Esophagus muscularis mucosa (tissue), 4 donors: ENCODE data around the gene OTOS. TPM values are rescaled to one million over a fixed set of nuclear protein-coding genes. Genes with fewer than 3 reads are reported as not detected.

ENCODE experiments used
- DNase-seq: peaks from one replicate; pipeline ENCODE4 v3.0.0-alpha.2; 2017; ENCODE audit errors: extremely low spot score
- H3K27ac ChIP-seq, 4 donors: fragments of 200-600 bp; sonication (generic); replicated peaks in 1 of 4; 1 replicate in 3 of 4; 2 replicates in 1 of 4; pipeline ENCODE4 v1.5.1; 2016 to 2019; ENCODE audit warnings: mild to moderate bottlenecking in 1 of 4
- H3K27me3 ChIP-seq, 4 donors: fragments of 200-600 bp; sonication (generic); one replicate each; pipeline versions ENCODE4 v1.5.1 to v1.6.0; 2016 to 2019
- H3K36me3 ChIP-seq, 4 donors: fragments of 200-600 bp; sonication (generic); one replicate each; pipeline ENCODE4 v1.5.1; 2016 to 2019
- H3K4me1 ChIP-seq, 4 donors: fragments of 200-600 bp; sonication (generic); one replicate each; pipeline ENCODE4 v1.5.1; 2016 to 2019
- H3K4me3 ChIP-seq, 4 donors: fragments of 200-600 bp; sonication (generic); 1 replicate in 2 of 4; 2 replicates in 2 of 4; pipeline ENCODE4 v1.5.1; 2016 to 2019; ENCODE audit warnings: mild to moderate bottlenecking in 4 of 4, moderate library complexity in 1 of 4
- H3K9me3 ChIP-seq, 4 donors: fragments of 200-600 bp; sonication (generic); 1 replicate in 3 of 4; 2 replicates in 1 of 4; pipeline ENCODE4 v1.5.1; 2016 to 2019
- EP300 ChIP-seq: sonication (generic); formaldehyde crosslinking; IDR thresholded peaks from one replicate; pipeline ENCODE4 v1.6.1; 2017; ENCODE audit warnings: antibody characterized with exemption
- POLR2A ChIP-seq: fragments of 450-650 bp; IDR thresholded peaks from one replicate; pipeline ENCODE4 v1.6.1; 2017; ENCODE audit warnings: antibody characterized with exemption, moderate library complexity, mild to moderate bottlenecking, low read depth
- POLR2AphosphoS5 ChIP-seq, 2 donors: sonication (generic); formaldehyde crosslinking; IDR thresholded peaks; one replicate each; pipeline ENCODE4 v1.6.1; 2017; ENCODE audit warnings: antibody characterized with exemption in 2 of 2
- WGBS: methylation state at CpG from one replicate; pipeline ENCODE4 v1.1.5; 2018; 5-methylcytosine and 5-hydroxymethylcytosine counted together
- intact Hi-C: fragments of 100-400 bp; cut with DNase I; formaldehyde crosslinking; loops from one replicate; pipeline ENCODE4 v1.15.1; 2023
- total RNA-seq, 4 donors: library from RNA; depleted of rRNA; stranded (reverse); fragments of >200 nt; gene quantifications; one replicate each; pipeline versions ENCODE4 v1.1.0 to v1.2.1, GENCODE V29; 2016
- TF ChIP-seq, protein P1 (sequence below), 3 experiments: fragments of 200-600 bp in 2 of 3; fragments of 450-650 bp in 1 of 3; sonication (generic) in 2 of 3; IDR thresholded peaks; one replicate each; pipeline ENCODE4 v1.5.1; 2017 to 2019; ENCODE audit warnings: antibody characterized with exemption in 3 of 3, mild to moderate bottlenecking in 2 of 3, moderate library complexity in 1 of 3

Gene OTOS
- total RNA-seq, 4 donors from 2014 or later: not detected

DNA sequence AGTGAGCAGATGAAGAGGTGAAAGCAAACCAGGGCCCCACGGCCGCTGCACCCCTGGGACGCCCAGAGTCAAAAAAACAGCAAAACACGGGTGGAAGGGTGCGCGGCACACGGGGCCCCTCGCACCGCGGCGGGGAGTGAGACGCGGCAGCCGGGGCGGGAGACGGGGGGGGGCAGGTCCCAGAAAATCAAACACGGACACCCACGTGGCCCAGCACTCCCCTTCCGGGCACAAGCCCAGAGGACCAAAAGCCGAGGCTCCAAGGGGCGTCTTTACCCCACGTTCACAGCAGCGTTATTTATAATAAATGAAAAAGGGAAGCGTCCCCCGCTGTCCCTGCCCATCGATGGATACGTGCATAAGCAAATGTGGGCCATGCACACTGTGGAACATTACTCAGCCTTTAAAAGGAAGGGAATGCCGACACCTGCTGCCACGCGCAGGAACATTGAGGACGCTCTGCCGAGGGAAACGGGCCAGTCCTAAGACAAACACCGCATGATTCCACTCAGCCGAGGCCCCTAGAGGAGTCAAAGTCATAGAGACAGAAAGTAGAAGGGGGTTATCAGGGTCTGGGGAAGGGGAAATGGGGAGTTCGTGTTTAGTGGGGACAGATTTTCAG lies 3.7 kb downstream of the OTOS start:
- H3K9me3 ChIP-seq: no peaks in the 10 kb centered on the region
- no peak for TF ChIP-seq POLR2AphosphoS5 (IDR thresholded peaks at IDR 0.05)
- TF ChIP-seq POLR2A: no peak
- TF ChIP-seq, protein P1, sequence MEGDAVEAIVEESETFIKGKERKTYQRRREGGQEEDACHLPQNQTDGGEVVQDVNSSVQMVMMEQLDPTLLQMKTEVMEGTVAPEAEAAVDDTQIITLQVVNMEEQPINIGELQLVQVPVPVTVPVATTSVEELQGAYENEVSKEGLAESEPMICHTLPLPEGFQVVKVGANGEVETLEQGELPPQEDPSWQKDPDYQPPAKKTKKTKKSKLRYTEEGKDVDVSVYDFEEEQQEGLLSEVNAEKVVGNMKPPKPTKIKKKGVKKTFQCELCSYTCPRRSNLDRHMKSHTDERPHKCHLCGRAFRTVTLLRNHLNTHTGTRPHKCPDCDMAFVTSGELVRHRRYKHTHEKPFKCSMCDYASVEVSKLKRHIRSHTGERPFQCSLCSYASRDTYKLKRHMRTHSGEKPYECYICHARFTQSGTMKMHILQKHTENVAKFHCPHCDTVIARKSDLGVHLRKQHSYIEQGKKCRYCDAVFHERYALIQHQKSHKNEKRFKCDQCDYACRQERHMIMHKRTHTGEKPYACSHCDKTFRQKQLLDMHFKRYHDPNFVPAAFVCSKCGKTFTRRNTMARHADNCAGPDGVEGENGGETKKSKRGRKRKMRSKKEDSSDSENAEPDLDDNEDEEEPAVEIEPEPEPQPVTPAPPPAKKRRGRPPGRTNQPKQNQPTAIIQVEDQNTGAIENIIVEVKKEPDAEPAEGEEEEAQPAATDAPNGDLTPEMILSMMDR (IDR thresholded peaks at IDR 0.05): no peak
- no peak for TF ChIP-seq EP300
- DNase-seq: no peak
- 43% methylated on average over 26 of the region's 36 CpGs for WGBS
- intact Hi-C loops: no loop called here
- peaks cover 19 to 23% (median 20%) of the 10 kb centered on the region in 4 donors for H3K36me3 ChIP-seq
- peak overlapping the region; percentile 82 to 97 (median 93) for H3K4me3 ChIP-seq
- peak overlapping the region; percentile 74 to 83 (median 80) for H3K27ac ChIP-seq
- H3K4me1 ChIP-seq: peaks cover 16 to 28% (median 23%) of the 10 kb centered on the region in 4 donors
- peaks cover 0 to under 1% (median 0%) of the 10 kb centered on the region in 4 donors for H3K27me3 ChIP-seq

DNA sequence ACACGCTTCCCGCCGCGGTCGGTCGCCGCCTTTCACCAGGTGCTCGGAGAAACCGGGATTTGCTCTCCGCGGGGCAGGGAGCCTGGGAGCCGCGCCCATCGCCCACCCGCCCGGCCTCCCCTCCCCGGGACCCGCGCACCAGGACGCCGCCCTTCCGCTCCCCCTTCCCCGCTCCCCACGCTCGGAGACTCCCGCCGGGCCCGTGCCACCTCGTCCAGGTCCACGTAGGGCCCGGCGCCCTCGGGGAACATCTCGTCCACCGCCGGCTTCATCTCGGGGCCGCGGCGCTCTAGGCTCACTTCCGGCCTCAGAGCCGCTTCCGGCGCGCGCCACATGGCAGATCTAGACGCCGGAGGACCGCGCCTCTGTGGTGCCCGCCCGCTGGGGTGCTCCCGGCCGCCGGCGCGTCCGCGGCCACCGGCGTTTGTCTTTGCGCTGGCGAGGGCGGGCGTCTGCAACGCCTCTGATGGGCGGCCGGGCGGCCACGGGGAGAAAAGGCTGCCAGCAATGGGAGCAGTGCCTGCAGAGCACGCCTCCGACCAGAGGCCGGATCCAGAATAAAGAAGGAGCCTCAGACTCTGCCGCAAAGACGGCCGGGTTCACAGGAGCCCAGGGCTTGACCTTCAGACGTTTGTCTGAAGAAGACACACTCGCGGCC lies 4.3 kb downstream of the OTOS start, which contains the start of gene COPS9:
TSS of gene COPS9 (minus strand) at position 293 of the 658 bp plus-strand sequence. CDS start at position 272, 21 bp downstream.
- intact Hi-C loops: no loop called here
- H3K27ac ChIP-seq: peak within 1 kb of the TSS; percentile 74 to 83 (median 80)
- 0% methylated on average over 1 of the region's 79 CpGs for WGBS
- TF ChIP-seq EP300: no peak
- TF ChIP-seq, protein P1 (IDR thresholded peaks at IDR 0.05): no peak
- TF ChIP-seq POLR2A: peak; percentile 25
- TF ChIP-seq POLR2AphosphoS5 (IDR thresholded peaks at IDR 0.05): peak; percentile 83 to 90
- no peaks in the 10 kb centered on the region for H3K9me3 ChIP-seq
- peaks cover 25 to 29% (median 26%) of the 10 kb centered on the region in 4 donors for H3K36me3 ChIP-seq
- peak within 1 kb of the TSS; percentile 82 to 97 (median 93) for H3K4me3 ChIP-seq
- H3K4me1 ChIP-seq: peaks cover 16 to 28% (median 23%) of the 10 kb centered on the region in 4 donors
- no peaks in the 10 kb centered on the region for H3K27me3 ChIP-seq
- peak; percentile 95 for DNase-seq

DNA sequence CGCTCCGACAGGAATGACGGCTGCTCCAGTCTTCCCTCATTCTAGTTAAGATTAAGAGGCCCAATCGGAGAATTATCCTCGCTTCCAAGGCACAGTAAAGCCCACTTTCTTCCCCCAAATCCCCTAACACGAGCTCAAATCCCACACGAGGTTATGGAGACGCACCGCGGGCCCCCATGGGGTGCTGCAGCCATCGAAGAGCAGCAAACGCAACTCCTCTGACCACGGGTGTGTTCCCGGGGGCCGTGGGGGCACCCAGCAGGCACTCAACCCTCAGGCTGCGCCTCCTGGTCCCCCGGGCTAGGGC lies 4.8 kb downstream of the OTOS start:
- H3K27ac ChIP-seq: peak overlapping the region; percentile 74 to 83 (median 80)

DNA sequence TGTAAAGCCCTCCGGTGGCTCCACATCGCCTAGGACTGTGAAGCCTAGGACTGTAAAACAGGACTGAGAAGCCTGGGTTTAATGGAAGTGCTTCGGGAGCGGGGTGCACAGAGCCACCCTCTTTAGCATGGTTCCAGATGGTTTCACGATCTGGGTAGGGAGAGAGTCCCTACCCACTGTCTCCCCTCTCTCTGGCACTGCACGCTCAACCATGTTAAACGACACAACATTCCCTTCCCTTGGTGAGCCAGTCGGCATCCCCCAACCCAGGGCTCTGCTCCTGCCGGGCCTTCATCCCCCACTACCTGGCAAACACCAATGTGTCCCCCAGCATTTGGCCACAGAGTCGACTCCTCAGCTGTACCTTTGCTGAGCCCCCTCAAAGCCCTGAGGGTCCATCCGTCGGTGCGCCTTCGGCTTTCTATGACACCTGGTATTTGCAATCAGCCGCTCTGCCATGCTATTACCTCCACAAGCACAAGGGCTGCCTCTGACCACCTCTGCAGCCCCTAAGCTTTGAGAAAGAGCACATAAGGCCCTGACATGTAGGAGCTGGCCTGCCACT lies 5.4 kb downstream of the OTOS start:
- Histone ChIP-seq H3K36me3 (peaks cover 36 to 40% (median 37%) of the 10 kb centered on the region in 4 donors), H3K27ac (peak overlapping the region in 3 of 4 donors; percentile 78 to 83 (median 81)), H3K4me3 (peak overlapping the region; percentile 82 to 97 (median 93)), H3K27me3 (no peaks in the 10 kb centered on the region), H3K4me1 (peaks cover 16 to 28% (median 23%) of the 10 kb centered on the region in 4 donors), H3K9me3 (no peaks in the 10 kb centered on the region)
- DNase-seq: no peak
- 83% methylated on average over 15 of the region's 15 CpGs for WGBS
- TF ChIP-seq, protein P1 (IDR thresholded peaks at IDR 0.05): no peak
- TF ChIP-seq POLR2A (no peak), POLR2AphosphoS5 (IDR thresholded peaks at IDR 0.05) (no peak), EP300 (no peak)
- intact Hi-C loops: no loop called here

More for the DNA sequence above, 4.8 kb downstream of the OTOS start:
- H3K27me3 ChIP-seq: no peaks in the 10 kb centered on the region
- intact Hi-C loops: no loop called here
- no peak for DNase-seq
- peaks cover 16 to 28% (median 23%) of the 10 kb centered on the region in 4 donors for H3K4me1 ChIP-seq
- TF ChIP-seq POLR2A (no peak), POLR2AphosphoS5 (IDR thresholded peaks at IDR 0.05) (no peak), EP300 (no peak)
- TF ChIP-seq, protein P1 (IDR thresholded peaks at IDR 0.05): no peak
- peak overlapping the region; percentile 82 to 97 (median 93) for H3K4me3 ChIP-seq
- WGBS: 2% methylated on average over 11 of the region's 17 CpGs
- H3K36me3 ChIP-seq: peaks cover 30 to 34% (median 31%) of the 10 kb centered on the region in 4 donors
- H3K9me3 ChIP-seq: no peaks in the 10 kb centered on the region
